Right cardiac atrium (tissue), 5 donors: ENCODE results near the gene LRP1B. TPM values are rescaled to one million over a fixed set of nuclear protein-coding genes. Genes with fewer than 3 reads are reported as not detected.

Experiments
- ATAC-seq, 2 donors: fragments of 200-7000 bp; cut with Tn5 transposase; one replicate each; pipeline versions ENCODE4 v1.8.0 to v1.9.1; 2020; ENCODE audit warnings: moderate library complexity in 2 of 2, mild to moderate bottlenecking in 1 of 2
- DNase-seq, 3 donors: peaks; one replicate each; pipeline ENCODE4 v3.0.0-alpha.2; 2020
- H3K27ac ChIP-seq: one replicate; pipeline ENCODE4 v1.5.1; 2013; ENCODE audit warnings: mild to moderate bottlenecking, low read length, control low read depth, moderate library complexity
- H3K27me3 ChIP-seq: one replicate; pipeline ENCODE4 v1.6.1; 2013; ENCODE audit not compliant: control insufficient read depth, insufficient read depth
- H3K4me1 ChIP-seq: one replicate; pipeline ENCODE4 v1.6.1; 2013; ENCODE audit warnings: low read length; ENCODE audit not compliant: control insufficient read depth, insufficient read depth
- H3K4me3 ChIP-seq: one replicate; pipeline ENCODE4 v1.5.1; 2013; ENCODE audit warnings: low read length, control low read depth
- H3K9me3 ChIP-seq: one replicate; pipeline ENCODE4 v1.6.1; 2013; ENCODE audit warnings: low read length; ENCODE audit not compliant: control insufficient read depth
- WGBS: extraction: QIAGEN DNeasy Blood & Tissue Kit; methylation state at CpG from one replicate; pipeline ENCODE4 v1.1.7; 2013; 5-methylcytosine and 5-hydroxymethylcytosine counted together
- intact Hi-C, 4 donors: fragments of 100-400 bp; cut with DNase I; formaldehyde crosslinking; loops; one replicate each; pipeline versions ENCODE4 v1.11.0 to v1.14.0; 2022 to 2023
- polyA plus RNA-seq: library from polyadenylated mRNA; stranded (reverse); fragments of 200-250 nt; gene quantifications from one replicate; pipeline ENCODE4 v1.2.3, GENCODE V29; 2013
- total RNA-seq, 4 donors: library from RNA; stranded (reverse); fragmentation: NEBNext Ultra II Directional; extraction: Animal tissue kit (Norgen Biotek cat#: 25700); gene quantifications; one replicate each; pipeline ENCODE4 v1.2.1, GENCODE V29; 2021
- donor health status: healthy with polysubstance abuse.
- donor health status: DM: no; HTN: yes; CAD: no.
- donor health status: DM: no; HTN: no; CAD: no.
- donor health status: DM: no; HTN: yes; CAD: no; lungs with severe emphysema.
- donor health status: DM: yes; HTN: yes; CAD: no.

LRP1B gene
- total and polyA plus RNA-seq, 5 donors = 0.21 to 1.8 (median 0.34) TPM

DNA sequence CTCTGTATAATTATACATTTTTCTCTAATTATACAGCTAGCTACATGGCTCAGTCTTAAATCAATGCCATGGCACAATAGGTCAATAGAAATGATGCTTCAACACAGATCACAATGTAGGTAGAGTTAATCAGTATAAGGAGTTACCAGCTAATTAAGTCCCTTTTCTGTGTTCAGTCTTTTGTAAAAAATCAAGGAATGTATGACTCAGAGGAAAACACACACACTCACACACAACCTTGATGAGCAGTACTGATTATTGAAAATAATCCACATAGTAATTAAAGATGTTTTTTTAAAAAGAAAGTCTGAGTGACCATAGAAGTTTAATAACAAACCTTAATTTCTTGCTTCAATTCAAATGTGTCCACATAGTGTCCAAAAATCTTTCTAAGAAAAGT lies 691.3 kb downstream of the LRP1B start:
- intact Hi-C loops = no loop called here
- DNase-seq (no peak), ATAC-seq (no peak)
- H3K27me3 ChIP-seq = no peaks in the 10 kb centered on the region
- no peaks in the 10 kb centered on the region for H3K9me3 ChIP-seq
- H3K27ac ChIP-seq = no peak overlapping the region
- H3K4me1 ChIP-seq = no peaks in the 10 kb centered on the region
- no peak overlapping the region for H3K4me3 ChIP-seq

- no peak overlapping the region for H3K27ac ChIP-seq
- WGBS = 92% methylated on average over 1 of the region's 1 CpG
- H3K27me3 ChIP-seq = no peaks in the 10 kb centered on the region
- ATAC-seq (no peak), DNase-seq (no peak)
- no peak overlapping the region for H3K4me3 ChIP-seq
- H3K4me1 ChIP-seq = no peaks in the 10 kb centered on the region
- intact Hi-C loops = no loop called here
- H3K9me3 ChIP-seq = no peaks in the 10 kb centered on the region
These were observed 692.3 kb downstream of the LRP1B start for GRCh38 chr2:141438536-141438935.

DNA sequence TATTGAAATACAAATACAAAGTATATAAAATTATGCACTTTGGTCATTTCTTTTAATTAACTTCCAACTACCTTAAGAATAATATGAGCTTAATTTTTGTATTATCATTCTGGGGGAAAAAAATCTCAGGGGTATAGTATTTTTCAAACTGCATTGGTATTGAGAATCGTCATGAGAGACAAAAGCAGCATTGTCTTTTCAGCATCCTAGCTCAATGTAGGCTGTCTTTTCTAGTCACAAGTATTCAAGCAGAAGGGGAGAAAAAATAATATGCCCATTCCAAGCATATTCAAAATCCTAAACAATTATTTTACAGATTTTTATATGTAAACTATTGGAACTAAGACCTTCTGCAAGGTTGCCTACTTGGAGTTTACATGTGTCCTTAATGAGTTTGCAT lies 693.3 kb downstream of the LRP1B start:
- ATAC-seq = no peak
- no peak overlapping the region for H3K27ac ChIP-seq
- 56% methylated on average over 1 of the region's 1 CpG for WGBS
- no peak overlapping the region for H3K4me3 ChIP-seq
- H3K9me3 ChIP-seq = no peaks in the 10 kb centered on the region
- no peak for DNase-seq
- intact Hi-C loops = no loop called here
- H3K4me1 ChIP-seq = no peaks in the 10 kb centered on the region
- H3K27me3 ChIP-seq = no peaks in the 10 kb centered on the region

DNA sequence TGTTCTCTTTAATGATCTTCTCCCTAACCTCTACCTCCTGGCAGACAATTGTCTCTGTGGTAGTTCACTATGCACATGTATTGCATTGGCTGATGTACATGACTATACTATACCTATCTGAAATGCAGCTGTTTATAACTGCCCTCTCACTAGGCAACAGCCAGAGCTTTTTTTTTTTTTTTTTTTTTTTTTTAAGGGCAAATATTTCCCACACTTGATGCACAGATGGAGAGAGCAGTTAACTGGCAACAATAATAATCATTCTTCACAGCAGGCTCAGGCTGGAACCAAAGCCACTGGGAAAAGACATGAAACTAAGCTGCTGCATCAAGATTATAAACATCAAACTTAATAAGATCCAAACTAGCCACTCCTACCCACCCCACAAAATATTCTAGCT lies 707.7 kb downstream of the LRP1B start:
- DNase-seq (no peak), ATAC-seq (no peak)
- H3K4me3 ChIP-seq = no peak overlapping the region
- H3K27ac ChIP-seq = no peak overlapping the region
- H3K9me3 ChIP-seq = no peaks in the 10 kb centered on the region
- H3K4me1 ChIP-seq = no peaks in the 10 kb centered on the region
- intact Hi-C loops = no loop called here
- H3K27me3 ChIP-seq = no peaks in the 10 kb centered on the region

GRCh38 chr2:141417246-141417797 lies 713.5 kb downstream of the LRP1B start:
- no peak for ATAC-seq
- WGBS = 88% methylated on average over 1 of the region's 1 CpG
- no peaks in the 10 kb centered on the region for H3K27me3 ChIP-seq

DNA sequence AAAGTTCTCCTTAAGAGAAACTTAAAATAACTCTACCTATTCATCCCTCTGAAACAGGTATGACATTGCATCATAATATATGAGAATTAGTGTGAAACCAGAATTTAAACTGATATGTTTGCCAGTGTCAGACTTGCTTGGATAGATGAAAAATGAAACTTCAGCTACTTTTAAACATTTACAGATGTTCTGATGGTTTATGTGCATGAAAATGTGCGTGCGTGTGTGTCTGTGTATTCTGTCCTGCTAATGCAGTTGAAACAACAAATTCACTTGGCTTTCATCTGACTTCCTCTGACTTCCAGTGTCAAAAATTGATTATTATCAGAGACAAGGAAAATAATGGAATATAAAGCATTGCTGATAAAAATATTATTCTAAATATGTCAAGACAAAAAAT lies 719.4 kb downstream of the LRP1B start:
- WGBS = 86% methylated on average over 2 of the region's 2 CpGs
- no peak for DNase-seq
- Histone ChIP-seq H3K4me1 (no peaks in the 10 kb centered on the region), H3K27ac (no peak overlapping the region), H3K9me3 (no peaks in the 10 kb centered on the region), H3K27me3 (no peaks in the 10 kb centered on the region), H3K4me3 (no peak overlapping the region)
- ATAC-seq = no peak
- intact Hi-C loops = no loop called here

More at GRCh38 chr2:141417246-141417797, 713.5 kb downstream of the LRP1B start:
- H3K4me1 ChIP-seq = no peaks in the 10 kb centered on the region
- intact Hi-C loops = no loop called here
- no peak overlapping the region for H3K4me3 ChIP-seq
- no peak for DNase-seq
- H3K27ac ChIP-seq = no peak overlapping the region
- no peaks in the 10 kb centered on the region for H3K9me3 ChIP-seq

GRCh38 chr2:141399270-141399669 lies 731.5 kb downstream of the LRP1B start:
- Histone ChIP-seq H3K4me3 (no peak overlapping the region), H3K4me1 (no peaks in the 10 kb centered on the region), H3K27me3 (no peaks in the 10 kb centered on the region), H3K9me3 (no peaks in the 10 kb centered on the region), H3K27ac (no peak overlapping the region)
- intact Hi-C loops = no loop called here
- no peak for DNase-seq
- ATAC-seq = no peak
- 37% methylated on average over 1 of the region's 1 CpG for WGBS

GRCh38 chr2:141393214-141393545 lies 737.6 kb downstream of the LRP1B start:
- Histone ChIP-seq H3K27ac (no peak overlapping the region), H3K4me3 (no peak overlapping the region), H3K9me3 (no peaks in the 10 kb centered on the region), H3K27me3 (no peaks in the 10 kb centered on the region), H3K4me1 (no peaks in the 10 kb centered on the region)
- ATAC-seq = no peak
- intact Hi-C loops = no loop called here
- no peak for DNase-seq
- 90% methylated on average over 2 of the region's 2 CpGs for WGBS

DNA sequence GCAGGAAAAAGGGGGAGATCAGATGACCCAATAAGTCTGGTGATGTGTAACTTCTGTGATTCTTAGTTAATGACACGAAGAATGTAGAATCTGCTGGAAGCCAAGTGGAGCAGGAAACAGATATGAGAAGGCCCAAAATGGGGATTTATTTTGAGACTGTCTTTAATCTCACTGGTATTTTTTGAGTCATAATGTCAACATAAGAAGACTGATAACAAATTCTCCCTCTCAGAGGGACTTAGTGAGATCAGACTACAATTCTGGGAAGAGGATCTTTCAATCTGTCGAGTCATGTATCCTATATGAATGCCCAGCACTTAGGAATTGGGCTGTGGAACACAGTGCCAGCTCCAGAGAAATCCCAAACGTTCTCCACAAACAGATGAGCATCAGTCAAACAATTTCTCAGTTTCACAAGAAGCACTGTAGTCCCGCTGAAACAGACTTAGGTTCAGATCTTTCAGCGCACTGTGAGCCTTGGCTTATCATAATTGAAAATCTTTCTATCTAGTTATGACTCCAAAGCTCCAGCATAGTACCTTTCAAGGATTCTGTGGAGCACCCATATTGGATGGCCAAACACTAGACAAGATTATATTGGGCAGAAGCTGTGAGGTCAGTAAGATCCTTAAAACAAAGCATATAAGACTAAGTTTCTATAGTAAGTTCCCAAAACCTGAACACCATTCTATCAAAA lies 738.2 kb downstream of the LRP1B start:
- intact Hi-C loops = no loop called here
- Histone ChIP-seq H3K4me3 (no peak overlapping the region), H3K9me3 (no peaks in the 10 kb centered on the region), H3K27me3 (no peaks in the 10 kb centered on the region), H3K4me1 (no peaks in the 10 kb centered on the region), H3K27ac (no peak overlapping the region)
- ATAC-seq (peak in 1 of 2 donors; percentile 32), DNase-seq (no peak)
- 37% methylated on average over 5 of the region's 5 CpGs for WGBS

DNA sequence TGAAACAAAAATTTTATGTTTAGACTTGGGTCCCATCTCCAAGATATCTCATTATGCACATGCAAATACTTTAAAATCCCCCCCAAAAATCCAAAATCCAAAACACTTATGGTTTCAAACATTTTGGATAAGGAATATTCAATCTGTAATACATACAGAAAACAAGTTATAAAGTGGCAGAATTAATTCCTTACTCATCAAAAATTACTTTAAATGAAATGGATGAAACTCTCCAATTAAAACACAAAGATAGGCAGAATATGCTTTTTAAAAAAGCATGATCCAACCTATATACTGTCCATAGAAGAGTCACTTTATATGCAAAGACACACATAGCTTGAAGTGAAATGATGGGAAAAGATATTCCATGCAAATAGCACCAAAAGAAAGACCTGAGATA lies 744.6 kb downstream of the LRP1B start:
- ATAC-seq (no peak), DNase-seq (no peak)
- H3K9me3 ChIP-seq = no peaks in the 10 kb centered on the region
- H3K4me1 ChIP-seq = no peaks in the 10 kb centered on the region
- intact Hi-C loops = no loop called here
- H3K27me3 ChIP-seq = no peaks in the 10 kb centered on the region
- no peak overlapping the region for H3K27ac ChIP-seq
- H3K4me3 ChIP-seq = no peak overlapping the region

DNA sequence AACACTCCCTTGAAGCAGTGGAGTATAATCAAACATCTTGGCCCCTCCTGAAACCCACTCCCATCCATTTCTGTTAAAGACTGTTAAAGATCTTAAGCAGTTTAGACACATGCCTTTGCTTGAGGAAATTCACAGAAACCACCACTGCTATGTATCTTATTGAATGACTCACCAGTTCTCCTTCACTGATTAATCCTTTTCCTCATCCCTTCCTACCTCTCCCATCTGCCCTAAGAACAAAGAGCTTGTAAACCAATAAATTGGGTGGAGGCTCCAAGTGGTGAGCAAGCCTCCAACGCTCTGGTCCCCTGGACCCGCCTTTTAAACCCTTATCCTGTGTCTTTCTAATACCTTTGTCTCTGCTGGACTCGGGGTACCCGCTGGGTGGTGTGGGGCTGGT lies 746.1 kb downstream of the LRP1B start:
- ATAC-seq (no peak), DNase-seq (no peak)
- Histone ChIP-seq H3K4me1 (no peaks in the 10 kb centered on the region), H3K27me3 (no peaks in the 10 kb centered on the region), H3K27ac (no peak overlapping the region), H3K4me3 (no peak overlapping the region), H3K9me3 (no peaks in the 10 kb centered on the region)
- intact Hi-C loops = no loop called here
- WGBS = 87% methylated on average over 4 of the region's 4 CpGs

DNA sequence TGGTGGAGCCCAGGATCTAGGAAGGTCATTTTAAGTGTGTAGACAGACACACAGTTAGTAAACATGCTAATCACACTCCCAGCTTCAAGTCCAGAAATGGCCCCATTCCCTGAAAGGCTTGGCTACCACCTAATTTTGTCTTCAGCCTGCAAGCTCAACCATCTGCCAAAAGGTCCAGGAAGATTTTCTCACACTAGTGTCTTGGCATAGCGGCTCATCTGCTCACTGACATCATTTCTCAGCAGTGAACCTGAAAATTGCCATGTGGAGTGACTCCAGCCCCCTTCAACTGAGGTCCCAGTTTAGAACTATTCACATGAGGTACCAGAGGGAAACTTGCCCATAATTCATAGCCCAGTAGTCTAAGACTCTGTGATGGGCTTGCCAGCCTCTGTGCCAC lies 748.9 kb downstream of the LRP1B start:
- no peak overlapping the region for H3K27ac ChIP-seq
- H3K4me3 ChIP-seq = no peak overlapping the region
- intact Hi-C loops = no loop called here
- H3K9me3 ChIP-seq = no peaks in the 10 kb centered on the region
- H3K27me3 ChIP-seq = no peaks in the 10 kb centered on the region
- no peaks in the 10 kb centered on the region for H3K4me1 ChIP-seq
- DNase-seq (no peak), ATAC-seq (no peak)
- 72% methylated on average over 1 of the region's 1 CpG for WGBS
